GM19438 (cell line): Measurements from ENCODE around the gene TNFRSF14.
"Not testable (repeated sequence)": the region's sequence is repeated elsewhere in the genome, so short reads cannot be mapped to it uniquely, and the experiment has no call there.

Experiments
- ATAC-seq: cut with Tn5 transposase; IDR thresholded peaks from one replicate; pipeline ENCODE4 v1.9.1; 2021; ENCODE audit warnings: low read depth; ENCODE audit not compliant: unreplicated experiment

TNFRSF14 gene

GRCh38 chr1:2537784-2538115 is 18.4 kb upstream of the TNFRSF14 start:
- ATAC-seq: no peak

GRCh38 chr1:2538376-2538775 is 17.8 kb upstream of the TNFRSF14 start:
- no peak for ATAC-seq

- no peak for ATAC-seq
Observed at GRCh38 chr1:2538872-2539271, 17.3 kb upstream of the TNFRSF14 start.

GRCh38 chr1:2539312-2539907 is 16.8 kb upstream of the TNFRSF14 start:
- ATAC-seq: no peak

GRCh38 chr1:2540816-2541492 is 15.2 kb upstream of the TNFRSF14 start:
- no peak for ATAC-seq

- ATAC-seq: no peak
Observed at GRCh38 chr1:2541619-2542245, 14.4 kb upstream of the TNFRSF14 start.

GRCh38 chr1:2542246-2542915 is 13.8 kb upstream of the TNFRSF14 start:
- no peak for ATAC-seq

- no peak for ATAC-seq
Observed at GRCh38 chr1:2543543-2544092, 12.6 kb upstream of the TNFRSF14 start.

GRCh38 chr1:2544093-2544874 is 11.9 kb upstream of the TNFRSF14 start:
- no peak for ATAC-seq

GRCh38 chr1:2544875-2545640 is 11.1 kb upstream of the TNFRSF14 start:
- no peak for ATAC-seq

- ATAC-seq: no peak
Observed at GRCh38 chr1:2545754-2546514, 10.2 kb upstream of the TNFRSF14 start.

GRCh38 chr1:2546515-2547209 is 9.5 kb upstream of the TNFRSF14 start:
- no peak for ATAC-seq

- no peak for ATAC-seq
Observed at GRCh38 chr1:2547210-2548067, 8.7 kb upstream of the TNFRSF14 start.

GRCh38 chr1:2548068-2548589 is 8.0 kb upstream of the TNFRSF14 start:
- no peak for ATAC-seq

GRCh38 chr1:2549367-2550029 is 6.7 kb upstream of the TNFRSF14 start:
- not testable (repeated sequence) for ATAC-seq

GRCh38 chr1:2550309-2550861 is 5.8 kb upstream of the TNFRSF14 start:
- ATAC-seq: not testable (repeated sequence)
